DMS153 treated with DMSO at 0.1 percent for 48 hours (cell line): ENCODE measurements around the gene EDIL3.
A peak's percentile ranks its signal among the peaks of the same experiment; 100 is the strongest.
"Not testable (repeated sequence)": the region's sequence is repeated elsewhere in the genome, so short reads cannot be mapped to it uniquely, and the experiment has no call there.

ENCODE experiments used
- DNase-seq: peaks from one replicate; lab custom pipeline; 2025; ENCODE audit not compliant: unreplicated experiment; lab: John Stamatoyannopoulos, UW

Gene EDIL3

DNA sequence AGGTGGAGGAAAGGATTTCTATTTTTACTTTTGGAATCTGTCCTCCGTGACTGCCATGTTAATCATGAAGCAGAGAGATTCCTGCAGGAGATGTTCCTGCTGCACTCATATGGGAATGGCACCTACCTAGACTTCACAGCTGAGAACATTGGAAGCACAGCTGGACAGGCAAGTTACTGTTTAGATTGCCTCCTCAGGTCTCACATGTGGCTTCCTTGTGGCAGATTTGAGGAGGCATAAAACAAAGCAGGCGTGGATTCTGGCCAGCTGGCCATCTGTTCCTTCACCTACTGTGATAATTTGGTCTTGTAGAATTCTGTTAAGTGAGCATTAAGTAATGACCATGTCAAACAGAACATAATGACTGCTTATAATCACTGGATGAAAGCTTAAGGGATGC lies 193.4 kb downstream of the EDIL3 start:
- DNase-seq, result no peak

GRCh38 chr5:84184857-84185256 lies 199.8 kb downstream of the EDIL3 start:
- DNase-seq, result no peak

DNA sequence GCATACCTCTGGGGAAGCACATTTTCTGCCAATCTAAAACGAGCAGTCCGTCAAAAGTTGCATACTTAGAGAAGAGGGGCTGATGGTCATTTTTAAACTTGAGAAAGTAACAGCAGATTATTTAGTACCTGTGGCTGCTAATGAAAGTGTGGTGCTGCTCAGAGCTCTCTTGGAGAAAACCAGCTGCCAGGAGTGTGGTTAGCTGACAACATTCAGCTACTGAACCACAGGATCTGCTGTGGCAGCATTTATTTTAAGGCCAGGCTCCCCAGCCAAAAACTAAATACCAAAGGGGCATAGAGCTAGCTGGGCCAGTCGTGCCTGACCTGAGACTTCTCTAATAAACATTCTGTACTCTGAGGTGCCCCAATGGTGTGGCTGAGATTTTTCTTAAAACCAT lies 203.6 kb downstream of the EDIL3 start:
- no peak for DNase-seq

DNA sequence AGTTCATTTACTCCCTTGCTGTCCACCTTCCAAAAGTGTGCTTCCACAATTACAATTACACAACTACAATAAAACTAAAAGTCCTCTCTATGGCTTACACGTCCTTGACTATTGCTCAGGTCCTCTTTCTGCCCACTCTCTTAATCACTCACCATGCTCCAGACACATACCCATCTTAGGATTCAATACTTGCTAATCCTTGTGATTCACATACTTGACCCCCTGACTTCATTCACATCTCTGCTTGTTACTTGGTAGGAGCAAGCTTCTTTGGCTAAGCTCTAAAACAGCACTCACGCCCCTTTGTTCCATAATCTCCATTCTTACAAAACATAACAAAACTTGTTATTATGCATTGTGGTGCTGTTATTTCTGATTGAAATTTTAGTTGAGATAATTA lies 215.8 kb downstream of the EDIL3 start:
- no peak for DNase-seq

- DNase-seq, result no peak
Measured at GRCh38 chr5:84163671-84164070, 221.0 kb downstream of the EDIL3 start.

GRCh38 chr5:84162695-84163094 lies 222.0 kb downstream of the EDIL3 start:
- DNase-seq, result no peak

GRCh38 chr5:84160650-84161049 lies 224.0 kb downstream of the EDIL3 start:
- DNase-seq, result not testable (repeated sequence)

DNA sequence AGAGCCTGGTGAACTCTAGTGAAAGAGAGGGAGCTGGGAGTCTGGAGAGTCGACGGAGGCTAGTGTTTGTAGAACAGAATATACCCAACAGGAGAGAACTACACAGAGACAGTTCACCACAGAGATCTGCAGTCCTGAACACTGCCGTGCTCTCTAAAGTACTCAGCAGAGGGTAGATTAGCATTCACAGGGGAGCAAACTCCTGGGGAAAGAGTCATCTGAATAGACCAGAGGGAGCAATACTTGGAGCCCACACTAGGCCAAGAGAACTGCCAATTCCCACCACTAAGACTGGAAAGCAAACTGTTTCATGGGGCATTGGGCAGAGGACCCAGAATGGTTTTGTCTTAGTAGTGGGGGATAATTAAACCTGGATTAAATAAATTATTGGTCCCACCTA lies 235.6 kb downstream of the EDIL3 start:
- no peak for DNase-seq

DNA sequence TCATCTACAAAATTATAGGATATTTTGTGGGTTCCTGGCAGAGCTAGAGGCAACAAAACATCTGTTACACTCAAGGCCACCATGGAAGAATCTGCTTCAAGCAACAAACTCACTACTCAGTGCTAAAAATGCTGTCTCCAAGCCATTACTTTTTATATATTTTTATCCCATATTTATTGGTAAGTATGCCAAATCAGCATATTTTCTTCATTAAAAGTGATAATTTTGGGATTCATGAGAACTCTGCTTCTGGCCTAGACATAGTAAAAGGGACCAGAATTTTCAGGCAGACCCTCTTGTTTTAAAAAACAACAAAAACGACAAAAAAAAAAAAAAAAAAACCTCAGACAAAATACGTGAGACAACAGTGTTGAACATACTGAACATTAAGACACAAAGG lies 236.0 kb downstream of the EDIL3 start:
- no peak for DNase-seq

GRCh38 chr5:84137541-84137940 lies 247.1 kb downstream of the EDIL3 start:
- no peak for DNase-seq

DNA sequence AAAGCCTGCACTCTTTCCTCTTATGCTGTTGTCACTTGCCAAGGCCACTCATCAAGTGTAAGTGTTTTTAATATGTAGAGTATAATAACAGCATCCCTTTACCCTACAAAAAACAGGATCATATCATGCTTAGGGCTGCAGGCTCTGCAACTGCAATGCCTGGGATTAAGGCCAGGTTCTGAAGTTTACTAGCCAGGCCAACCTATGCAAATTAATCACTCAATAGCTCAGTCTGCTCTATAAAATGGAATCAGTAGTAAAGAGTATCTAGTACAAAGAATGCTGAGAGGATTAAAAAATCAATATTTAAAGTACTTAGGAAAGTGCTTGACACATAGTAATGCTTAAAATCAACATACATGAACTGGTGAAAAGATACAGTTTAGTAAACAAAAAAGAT lies 253.3 kb downstream of the EDIL3 start:
- DNase-seq, result peak; percentile 19

DNA sequence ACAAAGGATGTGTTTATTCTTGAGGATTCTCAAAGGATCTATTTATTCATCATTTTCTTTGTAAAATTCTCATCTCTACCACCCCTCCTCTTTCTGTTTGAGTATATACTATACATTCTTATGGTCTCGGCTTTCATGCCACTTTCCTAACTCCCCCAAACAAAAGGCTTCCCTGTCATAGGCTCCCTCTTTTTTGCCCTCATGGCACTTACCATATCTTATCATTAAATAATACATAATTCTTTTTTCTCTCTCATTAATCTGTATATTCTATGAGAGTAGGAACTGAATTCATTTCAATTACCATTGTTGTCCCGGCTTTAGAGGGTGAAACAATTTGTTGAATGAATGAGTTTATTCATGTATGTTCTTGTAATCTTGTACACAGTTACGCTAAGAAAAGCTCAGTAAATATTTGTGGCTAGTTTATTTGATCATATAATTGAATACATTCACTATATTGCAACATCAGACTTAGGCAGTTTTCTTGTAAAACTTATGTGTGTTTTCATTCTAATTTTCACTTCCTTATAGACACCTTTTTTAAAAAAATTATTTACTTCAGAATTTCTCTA lies 254.6 kb downstream of the EDIL3 start:
- DNase-seq, result no peak

GRCh38 chr5:84125216-84125615 lies 259.5 kb downstream of the EDIL3 start:
- no peak for DNase-seq

GRCh38 chr5:84119252-84119651 lies 265.4 kb downstream of the EDIL3 start:
- no peak for DNase-seq

- DNase-seq, result no peak
Measured at GRCh38 chr5:84118551-84118950, 266.1 kb downstream of the EDIL3 start.

DNA sequence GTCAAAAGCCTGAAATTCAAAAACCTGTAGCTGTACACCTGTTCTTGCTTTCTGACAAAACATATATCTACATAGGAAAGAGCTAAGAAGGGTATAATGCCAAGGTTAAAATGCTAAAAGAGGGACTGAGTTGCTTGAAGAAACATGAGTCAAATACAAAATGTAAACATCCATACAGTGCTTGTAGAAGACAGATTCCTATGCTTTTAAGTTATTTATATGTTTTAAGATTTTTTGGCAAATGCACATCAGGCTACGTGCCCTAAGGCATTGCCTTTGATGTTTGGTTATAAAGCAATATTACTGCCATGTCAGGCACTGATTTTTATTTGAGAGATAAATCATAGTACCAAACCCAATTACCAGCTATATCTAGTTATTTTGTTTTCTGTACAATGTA lies 269.0 kb downstream of the EDIL3 start:
- no peak for DNase-seq

- peak; percentile 8 for DNase-seq
Measured at GRCh38 chr5:84113246-84114105, 271.2 kb downstream of the EDIL3 start.

GRCh38 chr5:84092738-84093137 lies 291.9 kb downstream of the EDIL3 start:
- DNase-seq, result no peak

- DNase-seq, result no peak
Measured at GRCh38 chr5:84091127-84091799, 293.4 kb downstream of the EDIL3 start.

DNA sequence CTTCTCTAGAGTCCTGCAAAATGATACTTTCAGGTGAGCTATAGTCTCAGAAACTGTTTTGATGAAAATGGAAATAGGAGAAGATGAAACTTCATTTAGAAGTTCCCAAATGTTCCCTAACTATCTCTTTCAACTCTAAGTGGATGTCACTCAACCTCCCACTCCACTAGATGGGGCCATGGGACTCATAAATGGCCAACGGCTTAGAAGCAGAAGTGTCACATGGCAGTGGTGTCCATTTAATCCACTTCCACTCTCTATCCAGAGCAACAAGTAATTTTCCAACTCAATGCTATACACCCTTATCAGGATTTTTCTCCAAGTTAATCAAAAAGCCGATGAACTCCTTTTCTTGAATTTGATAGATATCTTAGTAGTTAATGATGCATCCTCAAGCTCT lies 295.7 kb downstream of the EDIL3 start:
- DNase-seq, result peak; percentile 2

DNA sequence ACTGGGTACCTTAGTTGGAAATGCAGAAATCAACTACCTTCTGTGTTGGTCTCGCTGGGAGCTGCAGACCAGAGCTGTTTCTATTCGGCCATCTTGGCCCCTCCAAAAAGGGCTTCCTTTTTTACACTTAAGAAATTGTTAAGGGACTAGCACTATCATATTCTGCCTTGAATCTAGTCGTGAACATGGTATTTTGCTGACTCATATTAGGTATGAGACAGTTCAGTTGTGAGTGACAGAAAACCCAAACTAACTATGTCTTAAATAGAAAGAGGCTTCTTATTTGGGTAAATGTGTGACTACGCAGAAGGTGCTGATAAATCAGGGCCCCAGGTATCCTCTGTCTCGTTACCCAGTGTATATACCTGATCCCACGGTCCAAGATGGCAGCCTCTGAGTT lies 298.2 kb downstream of the EDIL3 start:
- no peak for DNase-seq

- no peak for DNase-seq
Measured at GRCh38 chr5:84085387-84086041, 299.2 kb downstream of the EDIL3 start.
